BJ (cell line): ENCODE data around the gene LPGAT1. TPM values are rescaled to one million over a fixed set of nuclear protein-coding genes. Genes with fewer than 3 reads are reported as not detected.

Source experiments
- CTCF ChIA-PET: fragments of 350-600 bp; formaldehyde crosslinking; extraction: SDS; loops from one replicate; lab custom pipeline; 2021; ENCODE audit warnings: antibody characterized with exemption, inconsistent platforms; lab: Yijun Ruan, JAX
- POLR2A ChIA-PET: fragments of 300-600 bp; sonication (Branson Sonifier 250); formaldehyde crosslinking; extraction: SDS; loops from one replicate; lab custom pipeline; 2021; ENCODE audit warnings: antibody characterized with exemption; lab: Charles Lee
- DNase-seq: peaks from one replicate; pipeline ENCODE4 v3.0.0-alpha.2; 2011; ENCODE audit warnings: low read depth
- H3K27me3 ChIP-seq: 2 replicates; pipeline ENCODE4 v1.6.0; 2011; ENCODE audit warnings: low read length; ENCODE audit not compliant: control insufficient read depth, insufficient read depth
- H3K36me3 ChIP-seq: 2 replicates; pipeline ENCODE4 v1.5.1; 2011; ENCODE audit warnings: low read length; ENCODE audit not compliant: control insufficient read depth, insufficient read depth
- H3K4me3 ChIP-seq: 2 replicates; pipeline ENCODE4 v1.5.1; 2011; ENCODE audit warnings: low read depth, mild to moderate bottlenecking, control low read depth, low read length
- polyA plus RNA-seq: library from polyadenylated mRNA; depleted of rRNA; stranded (reverse); fragments of >200 nt; gene quantifications from 2 replicates; pipeline ENCODE4 v1.2.3, GENCODE V29; 2011
- TF ChIP-seq, protein P1 (sequence below): IDR thresholded peaks from 2 replicates; pipeline ENCODE4 v1.5.1; 2011; ENCODE audit warnings: low read depth, mild to moderate bottlenecking, control low read depth, inconsistent platforms, low read length, moderate library complexity; ENCODE audit not compliant: insufficient read depth

The LPGAT1 gene
- polyA plus RNA-seq, 1 experiment = 7.7 TPM

DNA sequence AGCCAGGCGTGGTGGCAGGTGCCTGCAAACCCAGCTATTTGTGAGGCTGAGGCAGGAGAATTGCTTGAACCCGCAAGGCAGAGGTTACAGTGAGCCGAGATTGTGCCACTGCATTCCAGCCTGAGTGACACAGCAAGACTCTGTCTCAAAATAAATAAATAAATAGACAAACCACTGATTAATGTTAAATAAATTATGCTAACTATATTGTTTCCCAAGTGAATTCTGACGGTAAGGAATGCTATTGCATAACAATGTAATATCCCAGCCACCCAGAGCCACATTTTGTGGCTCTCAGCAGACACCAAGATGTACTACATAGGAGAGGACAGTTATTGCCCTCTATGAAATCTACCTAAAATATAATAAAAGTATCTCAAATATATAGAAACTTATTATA lies 55.4 kb downstream of the LPGAT1 start:
- H3K4me3 ChIP-seq = no peak overlapping the region
- DNase-seq = peak; percentile 4
- H3K36me3 ChIP-seq = no peaks in the 10 kb centered on the region
- ChIA-PET POLR2A (no interaction called here), CTCF (no interaction called here)
- H3K27me3 ChIP-seq = no peaks in the 10 kb centered on the region
- TF ChIP-seq, protein P1, sequence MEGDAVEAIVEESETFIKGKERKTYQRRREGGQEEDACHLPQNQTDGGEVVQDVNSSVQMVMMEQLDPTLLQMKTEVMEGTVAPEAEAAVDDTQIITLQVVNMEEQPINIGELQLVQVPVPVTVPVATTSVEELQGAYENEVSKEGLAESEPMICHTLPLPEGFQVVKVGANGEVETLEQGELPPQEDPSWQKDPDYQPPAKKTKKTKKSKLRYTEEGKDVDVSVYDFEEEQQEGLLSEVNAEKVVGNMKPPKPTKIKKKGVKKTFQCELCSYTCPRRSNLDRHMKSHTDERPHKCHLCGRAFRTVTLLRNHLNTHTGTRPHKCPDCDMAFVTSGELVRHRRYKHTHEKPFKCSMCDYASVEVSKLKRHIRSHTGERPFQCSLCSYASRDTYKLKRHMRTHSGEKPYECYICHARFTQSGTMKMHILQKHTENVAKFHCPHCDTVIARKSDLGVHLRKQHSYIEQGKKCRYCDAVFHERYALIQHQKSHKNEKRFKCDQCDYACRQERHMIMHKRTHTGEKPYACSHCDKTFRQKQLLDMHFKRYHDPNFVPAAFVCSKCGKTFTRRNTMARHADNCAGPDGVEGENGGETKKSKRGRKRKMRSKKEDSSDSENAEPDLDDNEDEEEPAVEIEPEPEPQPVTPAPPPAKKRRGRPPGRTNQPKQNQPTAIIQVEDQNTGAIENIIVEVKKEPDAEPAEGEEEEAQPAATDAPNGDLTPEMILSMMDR = no peak

DNA sequence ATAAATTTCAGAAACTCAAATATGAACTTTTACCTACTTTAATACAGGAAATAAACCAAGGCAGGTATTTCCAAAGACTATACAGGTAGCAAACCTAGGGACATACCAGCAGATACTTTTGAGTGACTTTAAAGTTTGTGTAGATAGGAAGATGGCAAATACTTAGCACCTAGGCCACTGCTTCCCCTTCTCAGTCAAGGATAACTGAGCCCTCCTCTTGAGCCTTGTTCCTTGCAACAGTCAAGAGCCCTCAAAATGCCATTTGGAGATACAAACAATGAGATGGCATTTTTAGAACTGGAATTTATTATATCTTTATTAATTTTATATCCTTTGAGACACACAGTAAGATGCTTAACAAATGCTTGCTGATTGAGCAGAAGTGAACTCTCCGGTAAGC lies 65.9 kb downstream of the LPGAT1 start:
- peaks cover 6% of the 10 kb centered on the region; the same call in 1 of the 2 replicates for H3K36me3 ChIP-seq
- no peaks in the 10 kb centered on the region for H3K27me3 ChIP-seq
- ChIA-PET POLR2A (no interaction called here), CTCF (no interaction called here)
- no peak for DNase-seq
- TF ChIP-seq, protein P1 = no peak
- no peak overlapping the region for H3K4me3 ChIP-seq

DNA sequence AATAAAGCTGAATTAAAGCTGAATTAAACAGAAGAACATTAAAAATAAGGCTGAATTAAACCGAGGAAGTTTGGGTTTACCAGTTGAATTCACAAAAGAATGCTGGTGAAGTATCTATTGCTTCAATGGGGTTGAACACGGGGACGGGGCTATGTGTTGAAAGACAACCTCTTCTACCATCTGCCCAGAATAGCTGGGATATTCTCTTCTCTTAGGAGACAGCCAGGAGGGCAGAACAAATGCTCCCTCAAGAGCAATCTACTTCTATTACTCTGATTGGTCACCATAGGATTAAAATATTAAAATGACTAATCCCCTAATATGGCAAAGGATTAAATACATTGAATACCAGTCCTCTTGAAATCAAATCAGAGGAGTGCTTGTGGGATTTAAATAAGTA lies 68.4 kb downstream of the LPGAT1 start:
- DNase-seq = no peak
- Histone ChIP-seq H3K27me3 (no peaks in the 10 kb centered on the region), H3K36me3 (peaks cover 6% of the 10 kb centered on the region; the same call in 1 of the 2 replicates), H3K4me3 (no peak overlapping the region)
- CTCF ChIA-PET = interaction anchor here (1.2 to 1.8 kb wide), 3 partner anchors 8 to 64 kb away, joined by 4 read pairs; no protein-coding TSS in a partner anchor
- POLR2A ChIA-PET = no interaction called here
- TF ChIP-seq, protein P1 = no peak

DNA sequence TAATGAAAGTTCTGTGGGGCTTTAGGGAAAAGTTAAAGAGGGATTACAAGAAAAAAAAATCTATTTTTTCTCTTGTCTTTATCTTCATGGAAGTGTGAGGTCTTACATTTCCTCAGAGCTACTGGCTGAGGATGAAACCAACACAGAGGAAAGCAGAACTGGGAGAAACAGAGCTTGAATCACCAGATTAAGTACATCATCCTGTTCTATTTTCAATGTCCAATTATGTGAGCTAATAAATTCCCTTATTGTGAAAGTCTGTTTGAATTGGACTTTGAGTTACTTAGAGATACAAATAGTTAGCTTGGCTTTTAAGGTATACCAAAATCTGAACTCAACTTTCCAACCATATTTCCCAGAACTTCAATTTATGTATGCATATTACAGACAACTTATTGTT lies 69.2 kb downstream of the LPGAT1 start:
- Histone ChIP-seq H3K4me3 (no peak overlapping the region), H3K27me3 (no peaks in the 10 kb centered on the region), H3K36me3 (peaks cover 4% of the 10 kb centered on the region; the same call in 1 of the 2 replicates)
- ChIA-PET POLR2A (no interaction called here), CTCF (interaction anchor here (1.2 to 1.8 kb wide), 3 partner anchors 9 to 63 kb away, joined by 4 read pairs; no protein-coding TSS in a partner anchor)
- TF ChIP-seq, protein P1 = no peak
- DNase-seq = no peak

DNA sequence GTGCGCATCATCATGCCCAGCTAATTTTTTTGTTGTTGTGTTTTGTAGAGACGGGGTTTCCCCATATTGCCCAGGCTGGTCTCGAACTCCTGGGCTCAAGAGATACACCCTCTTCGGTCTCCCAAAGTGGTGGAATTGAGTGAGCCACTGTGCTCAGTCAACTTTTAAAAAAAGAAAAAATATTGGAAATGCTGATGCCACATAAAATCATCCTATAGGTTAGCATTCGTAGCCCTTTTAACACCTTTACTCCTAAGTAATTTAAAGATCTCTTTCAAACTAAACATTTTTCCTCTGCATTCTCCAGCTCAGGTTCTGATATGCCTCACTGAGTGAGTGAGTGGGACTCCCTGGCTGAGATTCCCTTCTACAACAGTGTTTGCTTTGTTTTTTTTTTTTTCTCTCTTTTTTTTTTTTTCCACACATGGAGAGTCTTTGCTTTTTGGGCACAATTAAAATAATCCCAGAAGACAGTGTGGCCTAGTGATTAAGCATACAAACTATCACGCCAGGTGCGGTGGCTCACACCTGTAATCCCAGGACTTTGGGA lies 74.0 kb downstream of the LPGAT1 start:
- TF ChIP-seq, protein P1 = no peak
- Histone ChIP-seq H3K4me3 (no peak overlapping the region), H3K36me3 (no peaks in the 10 kb centered on the region), H3K27me3 (no peaks in the 10 kb centered on the region)
- POLR2A ChIA-PET = no interaction called here
- no peak for DNase-seq
- CTCF ChIA-PET = no interaction called here
